AG09309 (cell line): ENCODE results near the gene RAB1B.
"Not testable (repeated sequence)": the region's sequence is repeated elsewhere in the genome, so short reads cannot be mapped to it uniquely, and the experiment has no call there.

Source experiments
- DNase-seq: peaks from one replicate; pipeline ENCODE4 v3.0.0-alpha.2; 2010; ENCODE audit warnings: low read depth
- H3K4me3 ChIP-seq: 2 replicates; pipeline ENCODE4 v1.5.1; 2011; ENCODE audit warnings: mild to moderate bottlenecking, low read depth, low read length, moderate library complexity; ENCODE audit not compliant: control insufficient read depth
- TF ChIP-seq, protein P1 (sequence below): IDR thresholded peaks from 2 replicates; pipeline ENCODE4 v1.5.1; 2011; ENCODE audit warnings: mild to moderate bottlenecking, low read depth, low read length, inconsistent platforms; ENCODE audit not compliant: insufficient read depth, control insufficient read depth; ENCODE audit errors: missing control alignments

Gene RAB1B

DNA sequence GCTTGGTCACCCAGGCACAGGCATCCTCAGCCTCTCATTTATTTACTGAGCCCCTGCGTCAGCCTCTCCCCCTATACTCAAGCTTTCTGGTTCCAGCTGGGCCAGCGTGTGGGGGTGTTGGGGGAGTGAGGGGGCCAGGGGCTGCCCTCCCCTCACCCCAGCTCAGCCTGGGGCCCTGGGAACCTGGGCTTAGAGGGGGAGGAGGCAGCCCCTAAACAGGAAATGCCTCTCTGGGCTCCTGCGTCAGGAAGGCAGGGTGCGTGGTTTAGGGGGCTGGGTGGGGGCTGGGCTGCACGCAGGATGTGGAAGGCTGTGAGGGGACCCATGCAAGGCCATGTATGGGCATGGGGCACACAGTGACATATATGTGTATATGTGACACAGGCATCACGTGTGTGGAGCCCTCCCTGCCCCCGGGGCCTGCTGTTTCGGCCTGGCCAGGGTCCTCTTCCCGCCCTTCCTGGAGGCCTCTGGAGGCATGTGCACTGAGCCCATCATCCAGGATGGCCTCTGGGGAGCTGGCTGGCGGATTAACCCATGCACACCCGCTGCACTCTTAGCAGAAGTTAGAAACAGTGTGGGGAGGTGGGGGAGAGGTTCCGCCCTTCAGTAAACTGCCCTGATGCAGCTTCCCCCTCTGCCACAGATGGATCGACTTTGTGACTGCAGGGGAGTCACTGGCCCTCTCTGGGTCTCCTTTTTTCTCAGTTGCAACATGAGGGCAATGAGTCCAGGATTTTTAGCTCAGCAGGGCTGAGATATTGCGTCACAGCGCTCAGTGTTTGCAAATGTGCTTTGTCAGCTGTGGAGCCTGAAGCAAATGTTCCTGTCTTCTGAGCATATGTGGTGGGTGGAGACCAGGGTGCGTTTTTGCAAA, 49.5 kb downstream of the RAB1B start:
- no peak overlapping the region; the same call in 1 of the 2 replicates for H3K4me3 ChIP-seq

DNA sequence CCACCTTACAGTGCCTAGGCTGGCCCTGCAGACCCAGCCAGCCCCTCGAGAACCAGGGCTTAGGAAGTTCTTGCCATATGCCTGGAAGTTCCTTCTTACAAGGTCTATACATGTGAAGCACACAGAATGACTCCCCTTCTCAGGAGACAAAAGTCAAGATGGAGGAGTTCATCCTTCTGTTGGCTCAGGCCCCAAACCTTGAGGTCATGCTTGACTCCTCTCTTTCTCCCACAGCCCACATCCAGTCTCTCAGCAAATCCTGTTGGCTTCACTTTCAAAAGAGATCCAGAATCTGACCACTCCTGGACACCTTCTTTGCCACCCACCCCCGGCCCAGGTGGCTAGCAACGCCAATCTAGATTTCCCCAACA, 50.1 kb downstream of the RAB1B start:
- H3K4me3 ChIP-seq, result no peak overlapping the region
- TF ChIP-seq, protein P1, sequence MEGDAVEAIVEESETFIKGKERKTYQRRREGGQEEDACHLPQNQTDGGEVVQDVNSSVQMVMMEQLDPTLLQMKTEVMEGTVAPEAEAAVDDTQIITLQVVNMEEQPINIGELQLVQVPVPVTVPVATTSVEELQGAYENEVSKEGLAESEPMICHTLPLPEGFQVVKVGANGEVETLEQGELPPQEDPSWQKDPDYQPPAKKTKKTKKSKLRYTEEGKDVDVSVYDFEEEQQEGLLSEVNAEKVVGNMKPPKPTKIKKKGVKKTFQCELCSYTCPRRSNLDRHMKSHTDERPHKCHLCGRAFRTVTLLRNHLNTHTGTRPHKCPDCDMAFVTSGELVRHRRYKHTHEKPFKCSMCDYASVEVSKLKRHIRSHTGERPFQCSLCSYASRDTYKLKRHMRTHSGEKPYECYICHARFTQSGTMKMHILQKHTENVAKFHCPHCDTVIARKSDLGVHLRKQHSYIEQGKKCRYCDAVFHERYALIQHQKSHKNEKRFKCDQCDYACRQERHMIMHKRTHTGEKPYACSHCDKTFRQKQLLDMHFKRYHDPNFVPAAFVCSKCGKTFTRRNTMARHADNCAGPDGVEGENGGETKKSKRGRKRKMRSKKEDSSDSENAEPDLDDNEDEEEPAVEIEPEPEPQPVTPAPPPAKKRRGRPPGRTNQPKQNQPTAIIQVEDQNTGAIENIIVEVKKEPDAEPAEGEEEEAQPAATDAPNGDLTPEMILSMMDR, result no peak

More for the DNA sequence above, 49.5 kb downstream of the RAB1B start:
- DNase-seq, result peak; percentile 66
- TF ChIP-seq, protein P1, result no peak

GRCh38 chr11:66320289-66320688, 51.9 kb downstream of the RAB1B start:
- not testable (repeated sequence) for DNase-seq, H3K4me3 ChIP-seq

More for the DNA sequence above, 50.1 kb downstream of the RAB1B start:
- no peak for DNase-seq

- DNase-seq, result not testable (repeated sequence)
These were observed 52.3 kb downstream of the RAB1B start for GRCh38 chr11:66320748-66321147.

GRCh38 chr11:66321606-66322005, 53.2 kb downstream of the RAB1B start:
- no peak for DNase-seq

More at GRCh38 chr11:66320748-66321147, 52.3 kb downstream of the RAB1B start:
- H3K4me3 ChIP-seq, result not testable (repeated sequence)

GRCh38 chr11:66322732-66323427, 54.4 kb downstream of the RAB1B start:
- TF ChIP-seq, protein P1, result no peak
- no peak overlapping the region for H3K4me3 ChIP-seq
- DNase-seq, result no peak

More at GRCh38 chr11:66321606-66322005, 53.2 kb downstream of the RAB1B start:
- H3K4me3 ChIP-seq, result no peak overlapping the region
- TF ChIP-seq, protein P1, result no peak

DNA sequence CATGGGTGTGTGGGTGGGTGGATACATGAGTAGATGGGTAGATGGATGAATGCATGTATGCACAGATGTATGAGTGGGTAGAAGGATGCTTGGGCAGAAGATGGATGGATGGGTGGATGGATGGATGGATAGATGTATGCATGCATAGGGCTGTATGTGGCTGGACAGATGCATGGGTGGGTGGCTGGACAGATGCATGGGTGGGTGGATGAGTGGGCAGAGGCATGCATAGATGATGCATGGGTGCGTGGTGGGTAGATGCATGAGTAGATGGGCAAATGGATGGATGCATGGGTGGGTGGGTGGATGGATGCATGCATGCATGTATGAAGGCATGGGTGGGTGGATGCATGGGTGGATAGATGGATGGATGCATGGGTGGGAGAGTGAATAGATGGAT, 55.2 kb downstream of the RAB1B start:
- H3K4me3 ChIP-seq, result no peak overlapping the region
- TF ChIP-seq, protein P1, result no peak
- no peak for DNase-seq
